Activated naive CD4-positive, alpha-beta T cell treated with anti-CD3 and anti-CD28 coated beads, Interleukin-2, amount 10 ng/mL, durations not matched to agents 7 days and 5 days (primary cell): ENCODE data around the gene ROM1.
"Not testable (repeated sequence)": the region's sequence is repeated elsewhere in the genome, so short reads cannot be mapped to it uniquely, and the experiment has no call there.

Experiments used
- CTCF ChIA-PET: fragments of 350-600 bp; sonication (Branson Sonifier 250); formaldehyde crosslinking; loops from one replicate; lab custom pipeline; 2021; ENCODE audit warnings: antibody characterized with exemption; lab: Charles Lee
- DNase-seq: peaks from one replicate; pipeline ENCODE4 v3.0.0-alpha.2; 2020
- H3K27ac Mint-ChIP-seq: one replicate; pipeline ENCODE4 v1.8.0; 2021; ENCODE audit warnings: mild to moderate bottlenecking, moderate library complexity, mixed read lengths
- H3K27me3 Mint-ChIP-seq: one replicate; pipeline ENCODE4 v1.8.0; 2021; ENCODE audit warnings: mild to moderate bottlenecking, mixed read lengths
- H3K36me3 Mint-ChIP-seq: one replicate; pipeline ENCODE4 v1.8.0; 2021; ENCODE audit warnings: mixed read lengths
- H3K4me1 Mint-ChIP-seq: one replicate; pipeline ENCODE4 v1.8.0; 2021; ENCODE audit warnings: mixed read lengths
- H3K4me3 Mint-ChIP-seq: one replicate; pipeline ENCODE4 v1.8.0; 2021; ENCODE audit warnings: mild to moderate bottlenecking, moderate library complexity, mixed read lengths
- H3K9me3 Mint-ChIP-seq: one replicate; pipeline ENCODE4 v1.8.0; 2021; ENCODE audit warnings: mixed read lengths

Gene ROM1

DNA sequence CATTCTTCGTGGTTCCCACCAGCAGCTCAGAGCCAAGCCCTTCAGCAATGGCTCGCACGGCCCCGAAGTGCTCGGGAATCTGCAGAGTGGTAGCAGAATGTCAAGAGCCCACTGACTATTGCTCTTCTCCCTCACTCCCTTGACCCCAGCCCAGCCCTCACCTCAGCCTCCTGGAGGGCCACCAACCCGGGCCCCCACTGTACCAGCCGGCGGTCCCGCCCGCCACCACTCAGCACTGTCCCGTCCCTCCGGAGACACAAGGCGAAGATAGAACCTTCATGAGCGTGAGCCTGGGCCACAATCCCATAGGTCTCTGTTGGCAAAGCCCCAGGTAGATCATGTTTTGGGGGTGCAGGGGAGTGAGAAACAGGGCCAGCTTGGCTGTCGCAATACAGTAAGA is 7.2 kb upstream of the ROM1 start:
- Mint-ChIP-seq H3K4me1 (peaks cover 57% of the 10 kb centered on the region), H3K27ac (peak overlapping the region; percentile 33), H3K9me3 (no peaks in the 10 kb centered on the region), H3K27me3 (no peaks in the 10 kb centered on the region), H3K4me3 (no peak overlapping the region), H3K36me3 (peaks cover 65% of the 10 kb centered on the region)
- CTCF ChIA-PET: no interaction called here
- DNase-seq: no peak

DNA sequence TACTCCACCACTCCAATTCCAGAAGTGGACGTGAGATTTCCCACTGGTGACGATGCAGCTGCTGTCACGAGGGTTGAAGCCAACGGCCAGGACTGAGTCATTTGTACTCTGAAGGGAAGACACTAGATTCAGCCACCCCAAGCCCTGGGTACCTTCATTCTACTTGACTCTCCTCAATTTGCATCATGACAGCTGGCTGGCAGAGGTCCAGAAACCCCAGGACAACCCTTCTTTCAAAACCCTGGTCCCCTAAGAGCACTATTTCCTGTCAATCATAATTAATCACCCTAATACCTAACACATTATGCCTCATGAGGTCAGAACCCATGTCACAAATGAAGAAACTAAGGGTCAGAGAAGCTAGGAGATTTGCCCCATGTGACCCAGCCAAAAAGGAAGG is 5.3 kb upstream of the ROM1 start:
- Mint-ChIP-seq H3K27ac (peak overlapping the region; percentile 8), H3K36me3 (peaks cover 66% of the 10 kb centered on the region), H3K4me1 (peaks cover 62% of the 10 kb centered on the region), H3K4me3 (no peak overlapping the region), H3K27me3 (no peaks in the 10 kb centered on the region), H3K9me3 (no peaks in the 10 kb centered on the region)
- CTCF ChIA-PET: interaction anchor here (1.1 to 1.6 kb wide), 5 partner anchors 15 to 86 kb away, joined by 3 read pairs; no protein-coding TSS in a partner anchor
- no peak for DNase-seq

DNA sequence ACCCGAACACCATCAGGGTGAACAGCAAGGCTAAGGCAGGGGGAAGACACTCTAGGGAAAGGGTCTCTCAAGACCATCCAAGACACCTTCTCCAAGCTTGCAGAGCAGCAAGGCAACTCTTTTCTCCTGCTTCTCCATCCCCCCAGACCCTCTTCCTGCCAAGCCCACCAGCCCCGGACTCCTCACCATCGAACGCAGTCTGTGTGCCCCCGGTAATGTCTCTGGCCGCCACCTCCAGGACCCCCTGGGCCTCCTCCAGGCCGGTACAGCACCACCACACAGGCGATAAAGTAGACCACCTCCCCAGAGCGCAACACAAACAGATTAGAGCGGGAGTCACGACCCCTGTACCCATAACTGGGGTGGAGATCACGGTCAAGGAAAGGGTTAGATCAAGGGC is 4.3 kb upstream of the ROM1 start:
- Mint-ChIP-seq H3K36me3 (peaks cover 56% of the 10 kb centered on the region), H3K27me3 (no peaks in the 10 kb centered on the region), H3K9me3 (no peaks in the 10 kb centered on the region), H3K4me1 (peaks cover 62% of the 10 kb centered on the region), H3K4me3 (no peak overlapping the region), H3K27ac (no peak overlapping the region)
- CTCF ChIA-PET: interaction anchor here (1.3 to 5.4 kb wide), 3 partner anchors 16 to 68 kb away, joined by 3 to 44 read pairs (median 3); partner anchors contain the start of gene TUT1
- no peak for DNase-seq

DNA sequence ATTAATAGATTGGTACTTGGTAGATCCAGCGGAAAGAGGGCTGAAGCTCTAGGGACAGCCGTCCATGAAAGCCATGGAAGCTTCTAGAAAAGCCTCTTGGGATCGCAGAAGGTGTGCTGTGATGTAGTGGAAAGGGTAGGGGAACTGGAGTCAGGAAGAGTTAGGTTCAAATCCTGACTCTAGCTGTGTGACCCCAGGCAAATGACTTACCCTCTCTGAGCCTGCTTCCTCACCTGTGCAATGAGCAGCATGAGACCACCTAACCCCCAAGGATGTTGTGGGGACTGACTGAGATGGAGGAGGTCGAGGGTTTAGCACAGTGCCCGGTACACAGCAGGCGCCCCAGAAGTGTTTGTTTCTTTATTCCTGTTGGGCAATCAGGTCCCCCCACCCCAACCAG is 2.7 kb upstream of the ROM1 start:
- peaks cover 49% of the 10 kb centered on the region for H3K36me3 Mint-ChIP-seq
- CTCF ChIA-PET: interaction anchor here (1.0 to 5.4 kb wide), 7 partner anchors 9 to 84 kb away, joined by 3 to 44 read pairs (median 6); partner anchors contain the start of genes C11orf98, CSKMT, MTA2 and TUT1
- no peaks in the 10 kb centered on the region for H3K27me3 Mint-ChIP-seq
- H3K4me1 Mint-ChIP-seq: peaks cover 65% of the 10 kb centered on the region
- no peaks in the 10 kb centered on the region for H3K9me3 Mint-ChIP-seq
- peak overlapping the region; percentile 80 for H3K27ac Mint-ChIP-seq
- peak overlapping the region; percentile 91 for H3K4me3 Mint-ChIP-seq
- DNase-seq: no peak

DNA sequence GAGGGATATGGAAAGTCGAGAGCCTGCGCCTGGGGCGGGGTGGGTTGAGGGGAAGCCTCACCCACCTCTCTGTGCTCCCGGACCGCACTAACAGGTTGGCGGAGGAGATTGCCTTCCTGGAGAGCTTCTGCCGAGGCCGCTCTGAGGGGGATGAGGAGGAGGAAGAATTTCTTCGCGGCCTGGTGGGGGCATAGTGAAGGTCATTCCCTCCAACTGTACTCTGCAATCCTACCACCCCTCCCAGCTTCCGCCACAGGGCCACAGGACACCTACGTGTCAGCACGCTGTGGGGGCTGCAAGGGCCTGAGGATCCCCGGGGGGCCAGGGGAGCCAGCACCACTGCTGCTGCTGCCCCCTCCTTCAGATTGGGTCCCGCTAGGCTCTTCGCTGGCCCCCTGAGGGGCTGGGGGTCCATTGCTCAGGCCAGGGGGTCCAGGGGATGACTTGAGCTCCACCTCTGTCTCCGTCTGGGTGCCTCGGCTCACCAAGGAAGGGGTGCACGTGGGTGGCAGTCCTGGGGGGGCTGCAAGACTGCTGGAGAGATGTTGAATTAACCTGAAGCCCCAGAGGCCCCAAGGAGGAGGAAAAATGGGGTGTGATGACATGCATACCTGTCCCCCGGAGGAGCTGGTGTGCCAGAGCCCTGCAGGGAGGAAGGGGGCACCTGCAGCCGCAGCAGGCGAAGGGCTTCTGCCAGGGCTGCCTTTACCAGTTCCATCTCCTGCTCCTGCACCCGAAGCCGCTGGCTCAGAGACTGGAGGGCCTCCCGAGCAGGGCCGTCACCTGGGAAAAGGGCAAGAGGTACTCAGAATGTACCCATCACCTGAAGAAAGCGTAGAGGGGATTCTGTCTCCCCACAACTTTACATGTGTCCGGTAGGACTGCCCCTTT is 2.0 kb upstream of the ROM1 start:
- Mint-ChIP-seq H3K36me3 (peaks cover 45% of the 10 kb centered on the region), H3K4me3 (peak overlapping the region; percentile 91), H3K9me3 (no peaks in the 10 kb centered on the region), H3K27ac (peak overlapping the region; percentile 95), H3K27me3 (no peaks in the 10 kb centered on the region), H3K4me1 (peaks cover 65% of the 10 kb centered on the region)
- CTCF ChIA-PET: interaction anchor here (0.9 to 5.4 kb wide), 11 partner anchors 9 to 83 kb away, joined by 3 to 44 read pairs (median 5); partner anchors contain the start of genes B3GAT3, C11orf98, CSKMT and MTA2
- DNase-seq: no peak

DNA sequence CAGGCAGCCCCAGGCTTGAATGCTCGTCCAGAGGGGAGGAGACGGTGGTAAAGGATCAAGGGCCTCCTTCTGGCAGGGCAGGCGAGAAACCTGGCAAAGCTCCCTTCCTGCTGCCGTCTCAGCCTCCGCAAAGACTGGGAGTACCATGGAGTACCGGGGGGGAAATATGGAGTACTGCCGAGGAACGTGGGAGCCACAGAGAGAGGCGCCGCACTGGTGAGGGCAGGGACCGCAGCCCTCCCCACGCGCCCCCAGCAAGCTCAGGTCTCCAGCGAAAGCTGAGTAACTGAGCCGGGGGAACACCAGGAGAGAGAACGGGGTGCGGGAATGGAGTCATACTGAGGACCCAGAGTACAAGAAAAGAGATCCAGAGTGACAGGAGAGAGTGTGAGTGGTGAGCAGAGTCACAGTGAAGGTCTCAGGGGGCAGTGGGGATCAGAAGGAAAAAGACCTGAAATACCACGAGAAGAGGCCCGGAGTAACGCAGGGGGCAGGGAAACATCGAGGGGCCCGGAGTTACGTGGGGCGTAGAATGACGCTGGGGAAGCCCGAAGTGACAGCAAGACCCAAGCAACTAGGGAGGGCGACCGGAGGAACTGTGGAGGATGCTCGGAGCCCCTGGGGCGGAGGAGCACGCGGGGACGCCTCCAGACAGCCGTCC is 1.2 kb upstream of the ROM1 start:
- Mint-ChIP-seq H3K4me1 (peaks cover 67% of the 10 kb centered on the region), H3K27me3 (no peaks in the 10 kb centered on the region), H3K27ac (peak overlapping the region; percentile 95), H3K4me3 (peak overlapping the region; percentile 91), H3K36me3 (peaks cover 47% of the 10 kb centered on the region), H3K9me3 (no peaks in the 10 kb centered on the region)
- DNase-seq: peak; percentile 48
- CTCF ChIA-PET: interaction anchor here (0.9 to 5.4 kb wide), 10 partner anchors 9 to 82 kb away, joined by 3 to 44 read pairs (median 5); partner anchors contain the start of genes B3GAT3, C11orf98, CSKMT and MTA2

DNA sequence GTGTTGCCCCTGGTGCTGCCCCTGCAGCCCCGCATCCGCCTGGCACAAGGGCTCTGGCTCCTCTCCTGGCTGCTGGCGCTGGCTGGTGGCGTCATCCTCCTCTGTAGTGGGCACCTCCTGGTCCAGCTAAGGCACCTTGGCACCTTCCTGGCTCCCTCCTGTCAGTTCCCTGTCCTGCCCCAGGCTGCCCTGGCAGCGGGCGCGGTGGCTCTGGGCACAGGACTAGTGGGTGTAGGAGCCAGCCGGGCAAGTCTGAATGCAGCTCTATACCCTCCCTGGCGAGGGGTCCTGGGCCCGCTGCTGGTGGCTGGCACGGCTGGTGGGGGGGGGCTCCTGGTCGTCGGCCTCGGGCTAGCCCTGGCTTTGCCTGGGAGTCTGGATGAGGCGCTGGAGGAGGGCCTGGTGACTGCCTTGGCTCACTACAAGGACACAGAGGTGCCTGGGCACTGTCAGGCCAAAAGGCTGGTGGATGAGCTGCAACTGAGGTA is 278 bp downstream of the ROM1 start:
- H3K4me1 Mint-ChIP-seq: peaks cover 61% of the 10 kb centered on the region
- peak overlapping the region; percentile 56 for H3K4me3 Mint-ChIP-seq
- CTCF ChIA-PET: interaction anchor here (1.5 to 5.4 kb wide), 3 partner anchors 20 to 189 kb away, joined by 4 to 44 read pairs (median 5); partner anchors contain the start of gene TUT1

DNA sequence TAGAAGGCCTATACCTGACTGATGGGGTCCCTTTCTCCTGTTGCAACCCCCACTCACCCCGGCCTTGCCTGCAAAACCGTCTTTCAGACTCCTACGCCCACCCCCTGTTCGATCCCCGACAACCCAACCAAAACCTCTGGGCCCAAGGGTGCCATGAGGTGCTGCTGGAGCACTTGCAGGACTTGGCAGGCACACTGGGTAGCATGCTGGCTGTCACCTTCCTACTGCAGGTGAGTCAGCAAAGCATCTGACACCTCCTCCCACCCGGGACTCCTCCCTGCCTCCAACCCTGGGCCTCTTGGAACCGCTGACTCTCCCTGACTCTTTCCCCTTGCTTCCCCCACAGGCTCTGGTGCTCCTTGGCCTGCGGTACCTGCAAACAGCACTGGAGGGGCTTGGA is 1.2 kb downstream of the ROM1 start:
- Mint-ChIP-seq H3K9me3 (no peaks in the 10 kb centered on the region), H3K4me1 (peaks cover 57% of the 10 kb centered on the region), H3K27ac (peak overlapping the region; percentile 88), H3K4me3 (no peak overlapping the region), H3K36me3 (peaks cover 39% of the 10 kb centered on the region), H3K27me3 (no peaks in the 10 kb centered on the region)
- DNase-seq: peak; percentile 33
- CTCF ChIA-PET: interaction anchor here (1.6 to 5.4 kb wide), 2 partner anchors 21 to 189 kb away, joined by 5 to 44 read pairs; partner anchors contain the start of gene TUT1

More for the DNA sequence above, 278 bp downstream of the ROM1 start:
- Mint-ChIP-seq H3K27me3 (no peaks in the 10 kb centered on the region), H3K9me3 (no peaks in the 10 kb centered on the region), H3K27ac (peak overlapping the region; percentile 87), H3K36me3 (peaks cover 39% of the 10 kb centered on the region)
- DNase-seq: no peak

DNA sequence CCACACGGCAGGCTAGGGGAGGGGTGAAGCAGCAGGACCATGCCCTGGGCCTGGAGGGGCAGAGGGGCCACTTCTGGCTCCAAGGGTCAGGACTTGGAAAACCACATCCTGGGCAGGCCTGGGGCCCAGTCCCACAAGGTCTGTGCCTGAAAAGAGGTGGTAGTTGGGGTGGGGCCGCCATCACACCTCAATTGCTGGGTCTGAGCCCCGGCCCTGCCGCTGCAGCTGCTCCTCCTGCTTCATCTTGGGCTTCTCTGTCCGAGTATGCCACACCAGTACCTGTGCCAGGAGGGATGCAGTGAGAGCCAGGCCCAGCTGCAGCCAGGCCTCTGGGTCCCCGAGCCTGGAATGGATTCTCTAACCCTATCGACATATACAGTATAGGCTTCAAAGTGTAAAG is 2.5 kb downstream of the ROM1 start:
- no peak overlapping the region for H3K27ac Mint-ChIP-seq
- no peak overlapping the region for H3K4me3 Mint-ChIP-seq
- no peaks in the 10 kb centered on the region for H3K27me3 Mint-ChIP-seq
- no peak for DNase-seq
- peaks cover 33% of the 10 kb centered on the region for H3K36me3 Mint-ChIP-seq
- H3K9me3 Mint-ChIP-seq: no peaks in the 10 kb centered on the region
- peaks cover 57% of the 10 kb centered on the region for H3K4me1 Mint-ChIP-seq
- CTCF ChIA-PET: no interaction called here

DNA sequence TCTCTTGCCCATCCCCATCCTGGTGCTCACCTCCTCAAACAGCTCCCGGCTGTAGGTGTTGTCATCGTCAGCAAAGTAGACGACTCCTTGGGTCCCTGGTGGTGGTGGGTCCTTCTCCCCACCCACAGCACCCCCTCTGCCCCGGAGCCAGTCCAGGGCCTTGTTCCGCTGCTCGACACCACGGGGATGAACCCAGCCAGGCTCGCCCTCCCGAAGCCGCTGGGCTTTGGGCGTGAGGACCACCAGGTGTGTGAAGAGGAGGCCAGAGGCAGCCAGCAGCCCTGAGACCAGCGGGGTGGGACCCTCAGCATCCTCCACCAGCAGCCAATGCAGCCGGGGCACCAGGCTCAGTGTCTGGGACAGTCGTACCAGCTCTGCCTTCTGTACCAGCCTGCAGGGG is 3.9 kb downstream of the ROM1 start:
- H3K4me3 Mint-ChIP-seq, H3K9me3 Mint-ChIP-seq, H3K27ac Mint-ChIP-seq, H3K27me3 Mint-ChIP-seq, CTCF ChIA-PET, DNase-seq: not testable (repeated sequence)
- Mint-ChIP-seq H3K36me3 (peaks cover 36% of the 10 kb centered on the region), H3K4me1 (peaks cover 54% of the 10 kb centered on the region)

DNA sequence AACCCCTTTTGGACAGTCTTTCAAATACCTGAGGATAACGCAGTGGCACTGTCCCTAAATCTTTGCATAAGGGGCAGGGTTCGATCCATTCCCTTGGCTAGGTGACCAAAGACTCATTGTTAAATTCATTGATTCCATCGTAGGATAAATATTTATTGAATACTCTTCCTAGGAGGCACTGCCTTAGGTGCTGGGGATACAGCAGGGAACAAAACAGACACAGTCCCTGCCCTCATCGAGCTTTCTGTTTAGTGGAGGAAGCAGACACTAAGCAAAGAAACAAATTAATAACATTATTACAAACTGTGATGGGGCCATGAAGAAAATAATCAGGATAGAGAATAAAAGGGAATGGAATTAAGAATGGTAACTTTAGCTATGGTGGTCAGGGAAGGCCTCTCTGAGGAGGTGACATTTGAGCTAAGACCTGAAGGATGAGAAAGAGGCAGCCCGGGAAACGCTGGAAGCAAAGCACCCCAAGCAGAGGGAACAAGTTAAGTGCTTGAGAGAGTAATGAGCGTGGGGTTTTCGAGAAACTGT is 8.0 kb downstream of the ROM1 start:
- Mint-ChIP-seq H3K27me3 (peaks cover 3% of the 10 kb centered on the region), H3K4me3 (peak overlapping the region; percentile 90), H3K4me1 (peaks cover 36% of the 10 kb centered on the region), H3K9me3 (no peaks in the 10 kb centered on the region), H3K27ac (peak overlapping the region; percentile 97), H3K36me3 (peaks cover 41% of the 10 kb centered on the region)
- DNase-seq: no peak
- CTCF ChIA-PET: interaction anchor here (0.6 to 3.5 kb wide), 7 partner anchors 9 to 196 kb away, joined by 3 to 10 read pairs (median 3); partner anchors contain the start of genes C11orf98, CSKMT and MTA2

DNA sequence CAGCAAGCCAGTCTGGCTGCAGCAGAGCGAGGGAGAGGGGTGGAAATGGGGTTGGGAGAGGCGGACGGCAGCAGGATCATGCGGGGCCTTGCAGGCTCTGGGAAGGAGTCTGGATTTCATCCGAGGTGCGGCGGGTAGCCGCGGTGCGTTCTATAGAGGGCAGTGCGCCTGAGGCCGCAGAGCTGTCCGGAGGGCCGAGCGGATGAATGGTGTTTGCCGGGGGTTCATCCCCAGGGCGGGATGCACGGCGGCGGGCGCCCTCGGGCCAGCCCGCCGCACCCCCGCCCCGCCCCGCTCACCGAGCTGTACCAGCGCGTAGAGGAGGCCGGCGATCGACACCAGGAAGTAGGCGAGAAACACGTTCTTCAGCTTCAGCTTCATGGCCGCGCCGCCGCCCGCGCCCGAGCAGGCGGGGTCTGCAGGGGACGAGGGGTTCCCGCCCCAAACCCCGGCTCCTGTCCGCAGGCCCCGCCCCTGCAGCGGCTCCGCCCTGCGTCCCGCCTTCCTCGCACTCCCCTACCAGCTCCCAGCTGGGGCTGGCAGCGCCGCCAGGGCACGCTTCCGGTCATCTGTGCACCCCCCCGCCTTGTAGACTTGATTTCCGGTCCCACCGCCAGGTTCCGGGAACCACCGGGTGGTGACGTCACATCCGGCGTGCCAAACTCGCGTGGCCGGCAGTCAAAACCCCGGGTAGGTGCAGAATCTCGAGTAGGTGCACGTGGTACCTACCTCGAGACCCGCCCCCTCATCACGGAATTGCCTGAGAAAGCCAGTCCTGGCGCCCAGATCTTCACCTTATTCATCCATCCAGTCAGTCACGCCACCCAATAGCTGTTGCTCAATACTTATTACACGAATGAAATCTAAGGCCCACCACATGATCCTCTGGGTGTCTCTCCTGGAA is 8.8 kb downstream of the ROM1 start, which contains the start of gene B3GAT3:
Gene B3GAT3 (minus strand): TSS at position 420 of the 904 bp plus-strand sequence. CDS start 39 bp downstream, at position 381.
- peak; percentile 98 for DNase-seq
- Mint-ChIP-seq H3K27me3 (peaks cover 3% of the 10 kb centered on the region), H3K9me3 (no peaks in the 10 kb centered on the region), H3K27ac (peak within 1 kb of the TSS; percentile 97), H3K36me3 (peaks cover 43% of the 10 kb centered on the region), H3K4me1 (peaks cover 31% of the 10 kb centered on the region), H3K4me3 (peak within 1 kb of the TSS; percentile 90)
- CTCF ChIA-PET: interaction anchor here (0.7 to 3.5 kb wide), 6 partner anchors 10 to 73 kb away, joined by 3 to 10 read pairs (median 4); partner anchors contain the start of genes C11orf98, CSKMT and MTA2
